Activated CD4-positive, alpha-beta T cell treated with anti-CD3 and anti-CD28 coated beads, Interleukin-2, amount 10 ng/mL, durations not matched to agents 24 days and 14 days (primary cell): ENCODE data around the gene MFNG. TPM values are rescaled to one million over a fixed set of nuclear protein-coding genes. Genes with fewer than 3 reads are reported as not detected.
A peak's percentile ranks its signal among the peaks of the same experiment; 100 is the strongest.

Experiments used
- DNase-seq: peaks from one replicate; pipeline ENCODE4 v3.0.0; 2022
- H3K27ac Mint-ChIP-seq: one replicate; pipeline ENCODE4 v1.8.0; 2022; ENCODE audit warnings: mild to moderate bottlenecking, mixed read lengths
- H3K27me3 Mint-ChIP-seq: one replicate; pipeline ENCODE4 v1.8.0; 2022; ENCODE audit warnings: mixed read lengths
- H3K36me3 Mint-ChIP-seq: one replicate; pipeline ENCODE4 v1.8.0; 2022; ENCODE audit warnings: low read depth, mild to moderate bottlenecking, mixed read lengths
- H3K4me1 Mint-ChIP-seq: one replicate; pipeline ENCODE4 v1.8.0; 2021; ENCODE audit warnings: mixed read lengths
- H3K4me3 Mint-ChIP-seq: one replicate; pipeline ENCODE4 v1.8.0; 2022; ENCODE audit warnings: mild to moderate bottlenecking, moderate library complexity, mixed read lengths
- H3K9me3 Mint-ChIP-seq: one replicate; pipeline ENCODE4 v1.8.0; 2021; ENCODE audit warnings: mixed read lengths
- intact Hi-C: fragments of 100-400 bp; cut with micrococcal nuclease; formaldehyde crosslinking; loops from one replicate; pipeline ENCODE4 v1.15.1; 2023
- total RNA-seq: library from RNA; stranded (reverse); gene quantifications from 2 replicates; pipeline ENCODE4 v1.2.3, GENCODE V29; 2022

The MFNG gene
- total RNA-seq, 1 donor from 2014 or later: 207 TPM

DNA sequence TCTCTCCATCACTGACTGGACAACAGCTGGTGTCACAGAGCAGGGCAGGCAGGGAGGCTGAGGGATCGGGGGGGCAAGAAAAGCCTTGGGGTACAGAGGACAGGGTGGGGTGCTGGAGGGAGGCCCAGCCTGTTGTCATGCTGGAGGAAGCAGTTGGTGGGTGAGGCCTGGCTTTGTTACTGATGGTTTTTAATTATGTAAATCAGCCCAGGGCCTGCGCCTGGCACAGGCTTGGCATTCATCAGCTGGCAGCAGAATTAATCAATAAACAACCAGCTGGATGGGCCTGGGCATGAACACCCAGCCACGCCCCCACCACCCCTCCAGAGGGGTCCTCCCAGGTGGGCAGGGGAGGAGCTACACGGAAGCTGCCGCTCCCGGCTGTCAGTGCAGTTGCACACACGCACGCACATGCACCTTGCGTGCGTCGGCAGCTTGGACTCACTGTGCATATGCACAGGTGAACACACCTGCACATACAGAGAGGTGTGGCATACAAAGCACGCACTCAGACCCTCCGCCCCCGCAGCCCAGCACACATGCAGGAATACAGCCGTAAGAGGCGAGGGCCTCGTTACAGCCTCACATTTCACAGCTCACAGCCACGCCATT is 37.6 kb downstream of the MFNG start:
- Mint-ChIP-seq H3K9me3 (no peaks in the 10 kb centered on the region), H3K27ac (no peak overlapping the region), H3K27me3 (peaks cover 2% of the 10 kb centered on the region), H3K4me3 (no peak overlapping the region), H3K36me3 (no peaks in the 10 kb centered on the region), H3K4me1 (peaks cover 5% of the 10 kb centered on the region)
- no peak for DNase-seq
- intact Hi-C loops: no loop called here

DNA sequence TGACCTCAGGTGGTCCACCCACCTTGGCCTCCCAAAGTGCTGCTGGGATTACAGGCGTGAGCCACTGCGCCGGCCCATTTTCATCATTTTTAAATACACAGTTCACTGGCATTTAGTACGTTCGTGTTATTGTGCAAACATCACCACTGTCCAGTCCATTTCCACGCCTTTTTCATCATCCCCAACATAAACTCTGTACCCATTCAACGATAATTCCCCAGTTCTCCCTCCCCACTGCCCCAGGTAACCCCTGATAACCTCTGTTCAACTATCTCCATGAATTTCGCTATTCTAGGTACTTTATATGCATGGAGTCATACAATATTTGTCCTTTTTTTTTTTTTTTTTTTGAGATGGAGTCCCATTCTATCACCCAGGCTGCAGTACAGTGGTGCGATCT is 40.7 kb downstream of the MFNG start:
- H3K4me3 Mint-ChIP-seq: no peak overlapping the region
- peaks cover 9% of the 10 kb centered on the region for H3K4me1 Mint-ChIP-seq
- H3K9me3 Mint-ChIP-seq: peaks cover 6% of the 10 kb centered on the region
- intact Hi-C loops: no loop called here
- no peak overlapping the region for H3K27ac Mint-ChIP-seq
- H3K27me3 Mint-ChIP-seq: peaks cover 9% of the 10 kb centered on the region
- DNase-seq: no peak
- no peaks in the 10 kb centered on the region for H3K36me3 Mint-ChIP-seq

DNA sequence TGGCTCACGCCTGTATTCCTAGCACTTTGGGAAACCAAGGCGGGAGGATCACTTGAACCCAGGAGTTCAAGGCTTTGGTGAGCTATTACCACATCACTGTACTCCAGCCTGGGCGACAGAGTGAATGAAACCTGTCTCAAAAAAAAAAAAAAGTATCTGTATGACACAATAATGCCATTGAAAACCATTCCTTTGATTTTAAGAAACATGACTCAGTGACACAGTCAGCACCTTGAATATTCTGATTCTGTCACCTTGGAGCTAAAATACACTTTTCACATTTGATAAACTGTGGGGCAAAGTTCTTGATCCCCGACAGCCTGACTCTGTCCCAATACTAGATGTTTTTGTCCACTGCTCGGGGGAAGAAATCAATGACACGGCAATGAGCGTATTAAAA is 42.2 kb downstream of the MFNG start:
- peaks cover 6% of the 10 kb centered on the region for H3K4me1 Mint-ChIP-seq
- intact Hi-C loops: no loop called here
- DNase-seq: no peak
- H3K36me3 Mint-ChIP-seq: no peaks in the 10 kb centered on the region
- H3K27ac Mint-ChIP-seq: no peak overlapping the region
- no peak overlapping the region for H3K4me3 Mint-ChIP-seq
- H3K27me3 Mint-ChIP-seq: peaks cover 16% of the 10 kb centered on the region
- peaks cover 13% of the 10 kb centered on the region for H3K9me3 Mint-ChIP-seq

DNA sequence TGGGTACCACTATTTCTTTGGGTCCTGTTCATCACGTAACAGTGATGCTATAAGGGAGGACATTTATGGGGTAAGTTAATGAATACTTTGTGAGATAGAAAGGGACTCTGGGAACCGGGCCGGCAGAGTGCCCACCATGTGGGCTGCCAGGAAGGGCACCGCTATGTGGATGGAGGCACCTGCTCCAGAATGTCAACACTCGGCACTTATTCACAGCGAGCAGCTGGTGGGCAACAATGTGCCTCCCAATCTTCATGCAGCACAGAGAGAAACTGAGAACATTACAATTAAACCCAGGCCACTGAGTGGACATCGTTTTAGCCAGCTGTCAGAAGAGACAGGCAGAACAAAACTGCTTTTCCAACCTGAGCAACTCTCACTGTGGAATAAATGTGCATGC is 43.1 kb downstream of the MFNG start:
- H3K36me3 Mint-ChIP-seq: no peaks in the 10 kb centered on the region
- no peak overlapping the region for H3K4me3 Mint-ChIP-seq
- peaks cover 16% of the 10 kb centered on the region for H3K27me3 Mint-ChIP-seq
- no peak for DNase-seq
- H3K4me1 Mint-ChIP-seq: peaks cover 6% of the 10 kb centered on the region
- peaks cover 13% of the 10 kb centered on the region for H3K9me3 Mint-ChIP-seq
- no peak overlapping the region for H3K27ac Mint-ChIP-seq
- intact Hi-C loops: no loop called here

DNA sequence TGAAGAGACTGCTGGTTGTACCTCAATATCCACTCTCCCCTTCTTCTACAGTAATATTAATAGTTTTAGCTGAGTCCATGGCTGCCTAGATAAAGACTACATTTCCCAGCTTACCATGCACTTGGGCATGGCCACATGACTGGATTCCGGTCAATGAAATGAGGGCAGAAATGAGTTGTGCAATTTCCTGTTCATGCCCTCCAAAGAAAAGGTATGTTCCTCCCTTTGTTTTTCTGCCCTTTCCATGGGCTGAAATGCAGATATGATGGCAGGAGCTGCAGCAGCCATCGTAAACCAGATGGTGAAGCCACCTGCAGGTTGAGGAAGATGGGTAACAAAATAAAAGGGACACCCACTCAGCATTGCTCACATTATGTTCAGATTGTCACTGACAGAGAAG is 43.6 kb downstream of the MFNG start:
- peaks cover 6% of the 10 kb centered on the region for H3K4me1 Mint-ChIP-seq
- no peak overlapping the region for H3K4me3 Mint-ChIP-seq
- no peak overlapping the region for H3K27ac Mint-ChIP-seq
- DNase-seq: no peak
- H3K27me3 Mint-ChIP-seq: peaks cover 16% of the 10 kb centered on the region
- intact Hi-C loops: no loop called here
- H3K36me3 Mint-ChIP-seq: no peaks in the 10 kb centered on the region
- H3K9me3 Mint-ChIP-seq: peaks cover 13% of the 10 kb centered on the region

DNA sequence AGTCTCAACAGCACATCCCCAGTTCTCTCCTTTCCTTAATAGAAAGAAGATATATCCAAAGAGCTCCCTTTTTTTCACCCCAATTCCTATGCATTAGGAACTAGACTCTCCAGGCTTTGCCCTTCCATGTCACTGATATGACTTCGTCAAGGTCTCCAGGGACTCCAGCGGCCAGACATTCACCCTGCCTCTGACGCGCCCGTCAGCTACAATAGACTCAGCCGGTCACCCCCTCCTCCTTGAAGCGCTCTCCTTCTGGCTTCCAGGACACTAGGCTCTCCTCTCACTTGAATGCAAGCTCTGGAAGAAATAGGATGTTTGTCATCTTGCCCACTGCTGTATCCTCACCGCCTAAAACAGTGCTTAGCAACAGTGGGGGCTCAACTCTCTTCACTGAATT is 44.0 kb downstream of the MFNG start:
- Mint-ChIP-seq H3K4me1 (peaks cover 6% of the 10 kb centered on the region), H3K36me3 (no peaks in the 10 kb centered on the region), H3K9me3 (peaks cover 13% of the 10 kb centered on the region), H3K27me3 (peaks cover 16% of the 10 kb centered on the region), H3K4me3 (no peak overlapping the region), H3K27ac (no peak overlapping the region)
- no peak for DNase-seq
- intact Hi-C loops: no loop called here

DNA sequence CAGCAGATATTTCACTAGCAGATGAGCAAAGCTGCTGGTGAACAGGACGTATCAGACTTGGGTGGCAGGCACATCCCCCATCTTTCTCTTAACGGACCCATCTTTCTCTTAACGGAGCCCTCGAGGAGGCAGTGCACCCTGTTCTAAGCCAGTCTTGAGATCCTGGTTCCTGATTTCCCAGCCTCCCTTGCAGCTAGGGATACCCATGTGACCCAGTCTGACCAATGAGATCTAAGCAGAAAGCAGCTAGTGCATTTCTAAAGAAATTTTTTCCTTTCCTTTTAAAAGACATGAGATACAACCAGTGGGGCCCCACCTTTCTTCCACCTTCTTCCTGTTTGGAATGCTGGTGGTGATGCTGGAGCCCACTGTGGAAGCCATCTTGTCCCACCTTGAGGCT is 45.3 kb downstream of the MFNG start:
- H3K4me1 Mint-ChIP-seq: peaks cover 6% of the 10 kb centered on the region
- H3K9me3 Mint-ChIP-seq: peaks cover 13% of the 10 kb centered on the region
- no peak for DNase-seq
- H3K4me3 Mint-ChIP-seq: no peak overlapping the region
- intact Hi-C loops: no loop called here
- H3K27ac Mint-ChIP-seq: no peak overlapping the region
- H3K36me3 Mint-ChIP-seq: no peaks in the 10 kb centered on the region
- H3K27me3 Mint-ChIP-seq: peaks cover 16% of the 10 kb centered on the region

DNA sequence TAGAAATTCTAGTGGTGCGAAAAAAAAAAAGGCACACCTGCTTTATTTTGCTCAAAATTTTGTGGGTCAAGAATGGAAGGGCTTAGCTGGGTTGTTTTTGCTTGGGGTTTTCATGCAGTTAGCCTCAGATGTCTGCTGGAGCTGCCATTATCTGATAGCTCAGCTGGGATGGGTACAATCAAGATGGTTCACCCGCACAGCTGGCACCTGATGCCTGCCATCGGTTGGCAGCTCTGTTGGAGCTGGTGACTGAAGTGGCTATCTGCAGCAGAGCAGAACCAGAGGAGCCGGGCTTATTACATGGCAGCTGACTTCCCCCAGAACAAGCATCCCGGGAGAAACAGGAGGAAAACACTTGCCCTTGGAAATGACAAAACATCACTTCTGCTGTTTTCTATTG is 46.8 kb downstream of the MFNG start:
- no peak for DNase-seq
- H3K27ac Mint-ChIP-seq: no peak overlapping the region
- intact Hi-C loops: no loop called here
- H3K4me1 Mint-ChIP-seq: peaks cover 6% of the 10 kb centered on the region
- H3K27me3 Mint-ChIP-seq: peaks cover 15% of the 10 kb centered on the region
- no peak overlapping the region for H3K4me3 Mint-ChIP-seq
- H3K9me3 Mint-ChIP-seq: peaks cover 13% of the 10 kb centered on the region
- no peaks in the 10 kb centered on the region for H3K36me3 Mint-ChIP-seq

DNA sequence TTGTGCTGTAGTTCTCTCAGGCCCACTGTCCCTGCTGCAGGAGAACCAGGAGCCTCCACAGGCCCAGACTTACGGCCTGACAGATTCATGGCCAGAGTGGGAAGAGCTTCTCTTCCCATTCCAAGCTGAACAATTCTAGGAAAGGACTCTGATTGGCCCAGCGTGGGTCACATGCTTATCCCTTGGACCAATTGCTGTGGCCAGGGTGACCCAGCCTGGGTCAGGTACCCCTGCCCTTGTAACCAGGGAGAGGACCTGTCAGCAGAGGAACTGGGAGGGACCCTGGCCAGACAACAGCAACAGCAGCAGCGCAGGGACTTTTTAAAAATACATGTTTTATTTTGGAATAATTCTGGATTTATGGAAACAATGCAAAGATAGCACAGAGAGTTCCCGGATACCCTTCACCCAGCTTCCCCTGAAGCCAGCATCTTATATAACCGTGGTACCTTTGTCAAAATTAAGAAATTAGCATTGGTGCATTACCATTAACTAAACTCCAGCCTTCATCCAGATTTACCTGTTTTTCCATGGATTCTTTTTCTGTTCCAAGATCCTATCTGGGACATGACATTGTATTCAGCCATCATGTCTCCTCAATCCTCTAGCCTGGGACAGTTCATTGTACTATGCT is 50.1 kb downstream of the MFNG start:
- Mint-ChIP-seq H3K27me3 (peaks cover 9% of the 10 kb centered on the region), H3K4me3 (no peak overlapping the region), H3K36me3 (peaks cover 4% of the 10 kb centered on the region), H3K4me1 (peaks cover 16% of the 10 kb centered on the region), H3K9me3 (peaks cover 14% of the 10 kb centered on the region), H3K27ac (no peak overlapping the region)
- DNase-seq: no peak
- intact Hi-C loops: no loop called here

DNA sequence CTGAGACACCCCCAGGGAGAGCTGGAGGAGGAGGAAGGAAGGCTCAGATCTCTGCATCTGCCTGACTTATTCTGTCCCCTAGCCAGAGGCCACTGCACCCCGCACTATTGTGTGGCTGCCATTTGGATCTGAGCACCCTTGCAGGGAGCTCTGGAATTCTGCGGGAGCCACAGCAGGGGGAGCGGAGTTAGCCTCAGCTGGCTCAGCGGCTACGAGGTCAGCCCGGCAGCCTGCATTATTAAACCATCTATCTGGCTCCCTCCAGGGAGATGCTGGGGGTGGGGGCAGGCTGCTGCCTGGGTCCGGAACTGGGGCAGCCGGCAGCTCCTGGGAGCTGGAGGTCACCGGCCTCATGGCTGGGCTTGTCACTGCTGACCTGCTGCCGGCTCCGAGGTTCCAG is 52.4 kb downstream of the MFNG start:
- Mint-ChIP-seq H3K27ac (no peak overlapping the region), H3K4me1 (peaks cover 25% of the 10 kb centered on the region), H3K36me3 (peaks cover 4% of the 10 kb centered on the region), H3K9me3 (peaks cover 5% of the 10 kb centered on the region), H3K4me3 (no peak overlapping the region), H3K27me3 (peaks cover 11% of the 10 kb centered on the region)
- intact Hi-C loops: no loop called here
- DNase-seq: no peak

DNA sequence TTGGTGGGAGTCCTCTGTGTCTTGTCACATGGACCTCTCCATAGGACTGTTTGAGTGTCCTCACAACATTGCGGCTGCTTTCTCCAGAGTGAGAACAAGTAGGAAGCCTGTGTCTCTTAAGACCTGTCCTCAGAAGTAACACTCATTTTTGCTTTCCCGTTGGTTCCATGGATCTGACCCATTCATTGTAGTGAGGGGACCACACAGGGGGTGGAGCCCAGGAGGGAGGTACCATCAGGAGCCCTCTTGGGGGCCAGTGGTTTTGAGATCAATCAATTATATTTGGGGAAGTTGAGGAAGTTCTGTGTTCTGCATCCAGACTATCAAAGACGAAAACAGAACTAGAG is 53.5 kb downstream of the MFNG start:
- peaks cover 26% of the 10 kb centered on the region for H3K4me1 Mint-ChIP-seq
- H3K4me3 Mint-ChIP-seq: no peak overlapping the region
- peaks cover 4% of the 10 kb centered on the region for H3K36me3 Mint-ChIP-seq
- DNase-seq: no peak
- peaks cover 21% of the 10 kb centered on the region for H3K27me3 Mint-ChIP-seq
- peaks cover 5% of the 10 kb centered on the region for H3K9me3 Mint-ChIP-seq
- intact Hi-C loops: no loop called here
- H3K27ac Mint-ChIP-seq: peak overlapping the region; percentile 81

DNA sequence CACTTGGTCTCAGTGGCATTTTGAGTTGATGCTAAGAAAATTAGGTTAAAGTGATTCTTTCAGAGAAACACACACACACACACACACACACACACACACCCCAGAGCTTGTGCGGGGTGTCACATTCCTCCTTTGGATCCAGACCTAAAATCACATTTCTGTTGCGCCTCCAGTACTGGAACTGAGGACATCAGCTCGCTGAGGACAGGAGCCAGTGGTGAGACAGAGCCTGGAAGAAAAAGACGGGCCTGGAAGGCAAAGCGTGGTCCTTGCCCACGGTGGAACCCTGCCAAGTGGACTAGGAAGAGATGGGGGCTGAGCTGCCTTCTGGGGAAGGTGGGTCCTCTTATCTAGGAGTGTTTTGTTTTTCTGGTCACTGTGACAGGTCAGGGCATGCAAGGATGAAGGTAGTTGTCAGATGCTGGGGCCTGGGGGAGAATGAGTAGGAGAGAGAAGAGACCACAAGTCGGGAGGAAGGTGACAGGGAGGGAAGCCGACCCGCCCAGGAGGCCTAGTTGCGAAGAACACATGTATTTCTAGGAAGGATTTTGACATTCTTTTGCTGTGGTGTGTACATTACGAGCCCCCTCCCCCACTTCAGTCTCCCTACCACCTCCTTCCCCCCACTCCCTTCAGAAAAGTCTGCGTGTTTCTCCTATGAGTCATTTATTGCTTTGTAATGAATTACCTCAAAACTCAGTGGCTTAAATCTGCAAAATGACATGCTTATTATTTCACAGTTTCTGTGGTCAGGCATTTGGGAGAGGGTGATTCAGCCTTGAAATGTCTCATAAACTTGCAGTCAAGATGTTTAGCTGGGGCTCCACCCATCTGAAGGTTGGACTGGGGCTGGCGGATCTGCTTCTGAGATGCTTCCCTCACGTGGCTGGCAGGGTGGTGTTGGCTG is 54.1 kb downstream of the MFNG start:
- Mint-ChIP-seq H3K36me3 (peaks cover 4% of the 10 kb centered on the region), H3K4me3 (peak overlapping the region; percentile 24), H3K4me1 (peaks cover 26% of the 10 kb centered on the region), H3K27me3 (peaks cover 23% of the 10 kb centered on the region), H3K27ac (peak overlapping the region; percentile 81), H3K9me3 (peaks cover 5% of the 10 kb centered on the region)
- intact Hi-C loops: no loop called here
- DNase-seq: no peak

DNA sequence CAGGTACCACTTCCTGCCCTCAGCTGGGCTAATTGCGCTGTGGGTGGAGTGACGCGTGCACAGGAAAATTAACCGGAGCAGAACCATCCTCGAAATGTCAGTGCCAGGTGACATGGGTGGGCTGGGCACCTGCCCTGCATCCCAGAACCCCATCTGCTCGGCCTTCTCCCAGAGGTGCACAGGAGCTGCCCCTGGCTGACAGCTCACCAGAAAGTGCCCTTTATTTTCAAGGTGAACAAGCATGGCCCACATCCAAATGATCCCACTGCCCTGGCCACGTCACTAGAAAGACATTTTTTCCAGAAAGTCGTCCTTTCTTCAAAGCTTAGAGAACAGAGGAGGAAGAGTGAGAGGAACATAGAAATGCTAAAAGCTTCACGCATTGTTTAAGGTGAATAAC is 54.8 kb downstream of the MFNG start:
- Mint-ChIP-seq H3K4me1 (peaks cover 26% of the 10 kb centered on the region), H3K27ac (no peak overlapping the region), H3K36me3 (peaks cover 4% of the 10 kb centered on the region), H3K9me3 (peaks cover 5% of the 10 kb centered on the region), H3K27me3 (peaks cover 29% of the 10 kb centered on the region), H3K4me3 (no peak overlapping the region)
- intact Hi-C loops: no loop called here
- no peak for DNase-seq

DNA sequence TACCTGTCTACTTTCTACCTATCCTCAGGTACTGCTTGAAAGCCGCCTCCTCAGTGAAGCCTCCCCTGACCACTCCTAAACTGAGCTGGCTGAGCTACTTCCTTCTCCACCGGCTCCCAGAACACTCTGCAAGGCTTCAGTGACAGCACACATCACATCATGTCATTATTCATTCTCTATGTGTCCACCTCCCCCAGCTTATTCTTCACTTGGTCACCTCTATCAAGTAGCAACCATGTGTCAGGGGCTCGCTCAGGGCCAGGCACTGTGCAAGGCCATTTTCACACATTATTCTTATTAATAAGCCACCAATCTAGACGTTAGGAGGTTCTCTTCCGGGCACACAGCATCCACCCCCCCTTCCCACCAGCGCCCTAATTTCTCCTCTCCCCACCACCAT is 55.2 kb downstream of the MFNG start:
- Mint-ChIP-seq H3K4me1 (peaks cover 26% of the 10 kb centered on the region), H3K36me3 (peaks cover 4% of the 10 kb centered on the region), H3K27ac (no peak overlapping the region), H3K9me3 (peaks cover 5% of the 10 kb centered on the region), H3K4me3 (no peak overlapping the region), H3K27me3 (peaks cover 33% of the 10 kb centered on the region)
- no peak for DNase-seq
- intact Hi-C loops: no loop called here
